GM23338 (cell line): ENCODE data around the gene CYP11A1. TPM values are rescaled to one million over a fixed set of nuclear protein-coding genes. Genes with fewer than 3 reads are reported as not detected.

Experiments used
- ATAC-seq: fragments of 200-7000 bp; cut with Tn5 transposase; 3 replicates; pipeline ENCODE4 v1.9.1; 2020
- DNase-seq: peaks from one replicate; pipeline ENCODE4 v3.0.0-alpha.2; 2015; ENCODE audit warnings: low spot score
- H2AFZ ChIP-seq: fragments of 200-600 bp; sonication (generic); 2 replicates; pipeline ENCODE4 v1.8.0; 2016; ENCODE audit warnings: antibody characterized with exemption, mild to moderate bottlenecking, moderate library complexity
- H3F3A ChIP-seq: fragments of 200-600 bp; sonication (generic); replicated peaks from 2 replicates; pipeline ENCODE4 v1.8.0; 2017; ENCODE audit warnings: antibody characterized with exemption, mixed run types, low read depth
- H3K27ac ChIP-seq: fragments of 200-600 bp; sonication (generic); 2 replicates; pipeline ENCODE4 v1.6.1; 2016; ENCODE audit warnings: low read depth
- H3K27me3 ChIP-seq: fragments of 200-600 bp; sonication (generic); 2 replicates; pipeline ENCODE4 v1.8.0; 2016; ENCODE audit warnings: mild to moderate bottlenecking, mixed run types, moderate library complexity; ENCODE audit not compliant: insufficient read depth
- H3K36me3 ChIP-seq: fragments of 200-600 bp; sonication (generic); 2 replicates; pipeline ENCODE4 v1.8.0; 2016; ENCODE audit warnings: mild to moderate bottlenecking; ENCODE audit not compliant: insufficient read depth
- H3K4me1 ChIP-seq: fragments of 200-600 bp; sonication (generic); 2 replicates; pipeline ENCODE4 v1.8.0; 2016; ENCODE audit warnings: mild to moderate bottlenecking, moderate library complexity; ENCODE audit not compliant: insufficient read depth
- H3K4me2 ChIP-seq: fragments of 200-600 bp; sonication (generic); 2 replicates; pipeline ENCODE4 v1.7.1; 2017; ENCODE audit warnings: mixed run types
- H3K4me3 ChIP-seq: fragments of 200-600 bp; sonication (generic); 2 replicates; pipeline ENCODE4 v1.6.1; 2016; ENCODE audit warnings: mixed run types
- H3K79me2 ChIP-seq: fragments of 200-600 bp; sonication (generic); replicated peaks from 2 replicates; pipeline ENCODE4 v1.8.0; 2017; ENCODE audit warnings: mild to moderate bottlenecking; ENCODE audit not compliant: insufficient read depth
- H3K9me2 ChIP-seq: fragments of 200-600 bp; sonication (generic); 2 replicates; pipeline ENCODE4 v1.8.0; 2017; ENCODE audit not compliant: insufficient read depth
- H4K20me1 ChIP-seq: fragments of 200-600 bp; sonication (generic); replicated peaks from 2 replicates; pipeline ENCODE4 v1.8.0; 2017; ENCODE audit warnings: mild to moderate bottlenecking; ENCODE audit not compliant: insufficient read depth
- H3K27ac Mint-ChIP-seq: 2 replicates; pipeline ENCODE4 v1.8.0; 2020; ENCODE audit warnings: inconsistent platforms, mild to moderate bottlenecking, moderate library complexity, mixed read lengths
- H3K27me3 Mint-ChIP-seq: 3 replicates; pipeline ENCODE4 v1.8.0; 2022; ENCODE audit warnings: low read depth, mild to moderate bottlenecking, moderate library complexity, mixed read lengths, inconsistent platforms; ENCODE audit not compliant: insufficient read depth, poor library complexity
- H3K36me3 Mint-ChIP-seq: 3 replicates; pipeline ENCODE4 v1.8.0; 2021; ENCODE audit warnings: low read depth, mild to moderate bottlenecking, inconsistent platforms, moderate library complexity, mixed read lengths
- H3K4me1 Mint-ChIP-seq: 3 replicates; pipeline ENCODE4 v1.8.0; 2020; ENCODE audit warnings: mild to moderate bottlenecking, inconsistent platforms, mixed read lengths
- H3K4me3 Mint-ChIP-seq: 3 replicates; pipeline ENCODE4 v1.8.0; 2021; ENCODE audit warnings: moderate library complexity, mild to moderate bottlenecking, inconsistent platforms, mixed read lengths
- H3K9me3 Mint-ChIP-seq: 3 replicates; pipeline ENCODE4 v1.8.0; 2020; ENCODE audit warnings: moderate library complexity, mild to moderate bottlenecking, inconsistent platforms, mixed read lengths
- CREB1 ChIP-seq: fragments of 250-450 bp; sonication (Bioruptor Pico); IDR thresholded peaks from 2 replicates; pipeline ENCODE4 v1.5.0; 2020; ENCODE audit warnings: low read depth, mild to moderate bottlenecking, moderate library complexity
- CTCF ChIP-seq, 2 experiments: fragments of 200-600 bp in 1 of 2; sonication (generic) in 1 of 2; conservative IDR thresholded peaks; 2 replicates each; pipeline versions ENCODE4 v1.5.1 to v1.6.1; 2016 to 2017; ENCODE audit warnings: antibody characterized with exemption in 2 of 2, low read depth in 2 of 2, mild to moderate bottlenecking in 2 of 2, moderate library complexity in 1 of 2
- ETS1 ChIP-seq: IDR thresholded peaks from 2 replicates; pipeline ENCODE4 v1.6.1; 2016; ENCODE audit warnings: antibody characterized with exemption
- EZH2 ChIP-seq: fragments of 200-600 bp; sonication (generic); IDR thresholded peaks from one replicate; pipeline ENCODE4 v1.8.0; 2017; ENCODE audit warnings: antibody characterized with exemption, mild to moderate bottlenecking, low read depth; ENCODE audit not compliant: unreplicated experiment
- EZH2phosphoT487 ChIP-seq: fragments of 200-600 bp; sonication (generic); IDR thresholded peaks from one replicate; pipeline ENCODE4 v1.8.1; 2018; ENCODE audit warnings: antibody characterized with exemption; ENCODE audit not compliant: unreplicated experiment
- JUNB ChIP-seq: IDR thresholded peaks from one replicate; pipeline ENCODE4 v1.6.1; 2016; ENCODE audit warnings: antibody characterized with exemption; ENCODE audit not compliant: unreplicated experiment
- NANOG ChIP-seq: IDR thresholded peaks from 2 replicates; pipeline ENCODE4 v1.6.1; 2016; ENCODE audit warnings: antibody characterized with exemption, borderline replicate concordance
- POLR2AphosphoS5 ChIP-seq: IDR thresholded peaks from 2 replicates; pipeline ENCODE4 v1.6.1; 2016; ENCODE audit warnings: antibody characterized with exemption, low read depth
- REST ChIP-seq: IDR thresholded peaks from one replicate; pipeline ENCODE4 v1.6.1; 2018; ENCODE audit warnings: antibody characterized with exemption; ENCODE audit not compliant: unreplicated experiment
- STAT1 ChIP-seq: IDR thresholded peaks from one replicate; pipeline ENCODE4 v1.6.1; 2016; ENCODE audit warnings: antibody characterized with exemption; ENCODE audit not compliant: unreplicated experiment
- ZNF114 ChIP-seq: fragments of 250-450 bp; sonication (Bioruptor Pico); IDR thresholded peaks from 2 replicates; pipeline ENCODE4 v1.5.0; 2020; ENCODE audit warnings: mild to moderate bottlenecking, moderate library complexity
- ZNF331 ChIP-seq: fragments of 250-450 bp; sonication (Bioruptor Pico); IDR thresholded peaks from 2 replicates; pipeline ENCODE4 v1.5.0; 2020; ENCODE audit warnings: low read depth, mild to moderate bottlenecking, moderate library complexity
- ZNF462 ChIP-seq: fragments of 250-450 bp; sonication (Bioruptor Pico); IDR thresholded peaks from 2 replicates; pipeline ENCODE4 v1.5.0; 2020; ENCODE audit warnings: mild to moderate bottlenecking, moderate library complexity
- polyA plus RNA-seq: library from polyadenylated mRNA; unstranded; fragments of >200 nt; fragmentation: Nextera tagmentation; extraction: Ambion mirVana; gene quantifications from 2 replicates; pipeline ENCODE4 v1.2.1, GENCODE V29; 2016
- total RNA-seq: library from RNA; depleted of rRNA; stranded (reverse); fragments of >200 nt; shearing (Covaris generic); gene quantifications from 2 replicates; pipeline ENCODE4 v1.2.3, GENCODE V29; 2014

Gene CYP11A1
- total and polyA plus RNA-seq, 2 experiments from 2014 or later: 1.2 to 1.7 TPM

GRCh38 chr15:74381481-74381880 is 14.0 kb upstream of the CYP11A1 start:
- Mint-ChIP-seq H3K27me3 (peaks cover 6% of the 10 kb centered on the region), H3K4me3 (no peak overlapping the region), H3K4me1 (peaks cover 16% of the 10 kb centered on the region), H3K9me3 (no peaks in the 10 kb centered on the region), H3K27ac (no peak overlapping the region), H3K36me3 (no peaks in the 10 kb centered on the region)
- no peaks in the 10 kb centered on the region for H3K27me3 ChIP-seq
- no peak overlapping the region for H3K4me2 ChIP-seq
- no peaks in the 10 kb centered on the region for H4K20me1 ChIP-seq
- H2AFZ ChIP-seq: no peak overlapping the region
- no peak for ATAC-seq
- no peaks in the 10 kb centered on the region for H3K36me3 ChIP-seq
- TF ChIP-seq ZNF331 (CRISPR knock-in tag): no peak
- no peak for TF ChIP-seq CTCF (conservative IDR thresholded peaks at IDR 0.05; ENCODE audit: low read depth in 2 of 2)
- no peak for TF ChIP-seq NANOG
- TF ChIP-seq REST: no peak
- TF ChIP-seq EZH2phosphoT487: no peak
- TF ChIP-seq ETS1: no peak
- TF ChIP-seq ZNF114: no peak
- TF ChIP-seq EZH2: no peak
- no peak for TF ChIP-seq ZNF462 (CRISPR knock-in tag)
- TF ChIP-seq JUNB: no peak
- TF ChIP-seq CREB1 (CRISPR knock-in tag): no peak
- TF ChIP-seq POLR2AphosphoS5: no peak
- TF ChIP-seq STAT1: no peak
- H3K79me2 ChIP-seq: no peaks in the 10 kb centered on the region
- no peak for DNase-seq
- H3K9me2 ChIP-seq: no peaks in the 10 kb centered on the region
- H3F3A ChIP-seq: no peaks in the 10 kb centered on the region
- no peak overlapping the region for H3K4me3 ChIP-seq
- H3K4me1 ChIP-seq: no peaks in the 10 kb centered on the region; the same call in 1 of the 2 replicates
- H3K27ac ChIP-seq: no peak overlapping the region
